Adrenal gland (tissue), 12 donors: ENCODE measurements around the gene TTC27. TPM values are rescaled to one million over a fixed set of nuclear protein-coding genes. Genes with fewer than 3 reads are reported as not detected.

Experiments used
- DNase-seq, 7 donors: peaks; one replicate each; pipeline ENCODE4 v3.0.0-alpha.2; 2019 to 2020
- H3K27ac ChIP-seq, 5 donors: fragments of 200-600 bp; sonication (generic) in 4 of 5; 1 replicate in 3 of 5; 2 replicates in 2 of 5; pipeline versions ENCODE4 v1.5.1 to v1.8.0; 2016 to 2020; ENCODE audit warnings: mild to moderate bottlenecking in 1 of 5
- H3K27me3 ChIP-seq: fragments of 200-600 bp; 2 replicates; pipeline ENCODE4 v1.8.0; 2021
- H3K36me3 ChIP-seq, 2 donors: fragments of 200-600 bp; replicated peaks in 1 of 2; 1 replicate in 1 of 2; 2 replicates in 1 of 2; pipeline versions ENCODE4 v1.5.1 to v1.8.0; 2018 to 2022
- H3K4me1 ChIP-seq, 2 donors: fragments of 200-600 bp; replicated peaks in 1 of 2; 1 replicate in 1 of 2; 2 replicates in 1 of 2; pipeline versions ENCODE4 v1.5.1 to v1.8.0; 2018 to 2021
- H3K4me3 ChIP-seq, 4 donors: fragments of 200-600 bp; sonication (generic) in 3 of 4; one replicate each; pipeline ENCODE4 v1.5.1; 2016 to 2018
- H3K9me3 ChIP-seq, 3 donors: fragments of 200-600 bp; sonication (generic) in 1 of 3; replicated peaks in 1 of 3; 1 replicate in 2 of 3; 2 replicates in 1 of 3; pipeline versions ENCODE4 v1.5.1 to v1.8.0; 2016 to 2021
- POLR2A ChIP-seq, 2 donors: fragments of 450-650 bp; IDR thresholded peaks; one replicate each; pipeline ENCODE4 v1.6.1; 2017; ENCODE audit warnings: antibody characterized with exemption in 2 of 2, mild to moderate bottlenecking in 2 of 2, moderate library complexity in 1 of 2
- WGBS, 4 donors: extraction: QIAGEN DNeasy Blood & Tissue Kit in 2 of 4; methylation state at CpG; one replicate each; pipeline versions ENCODE4 v1.1.5 to v1.1.7; 2013 to 2017; 5-methylcytosine and 5-hydroxymethylcytosine counted together
- intact Hi-C, 2 donors: fragments of 100-400 bp; cut with DNase I; formaldehyde crosslinking; loops; one replicate each; pipeline versions ENCODE4 v1.14.1 to v1.15.0; 2022 to 2023
- polyA plus RNA-seq, 3 donors: library from polyadenylated mRNA; stranded (reverse); fragments of 200-250 nt in 2 of 3; fragments of 350-450 nt in 1 of 3; fragmentation: Illumina TruSeq in 1 of 3; extraction: RNeasy Lipid Tissue Mini Kit (QIAGEN cat#74804) in 1 of 3; gene quantifications; one replicate each; pipeline ENCODE4 v1.2.3, GENCODE V29; 2013 to 2014
- total RNA-seq, 9 donors: library from RNA; depleted of rRNA in 4 of 9; stranded (reverse); fragments of >200 nt in 4 of 9; fragments of 120-200 nt in 1 of 9; fragmentation: NEBNext Ultra II Directional in 1 of 9; extraction: Animal tissue kit (Norgen Biotek cat#: 25700) in 1 of 9; gene quantifications; one replicate each; pipeline versions ENCODE4 v1.1.0 to v1.2.4, GENCODE V29; 2013 to 2023
- TF ChIP-seq, protein P1 (sequence below), 6 experiments: fragments of 450-650 bp in 4 of 6; fragments of 200-600 bp in 2 of 6; sonication (generic) in 1 of 6; IDR thresholded peaks; 1 replicate in 5 of 6; 2 replicates in 1 of 6; pipeline versions ENCODE4 v1.5.1 to v1.8.0; 2016 to 2021; ENCODE audit warnings: antibody characterized with exemption in 6 of 6, mild to moderate bottlenecking in 2 of 6, moderate library complexity in 1 of 6
- donor health status: healthy with polysubstance abuse.
- donor health status: Bipolar disorder and iron deficiency.
- donor health status: DM: yes; HTN: yes; CAD: no.
- donor health status: DM: no; HTN: no; CAD: no.
- donor health status: DM: no; HTN: no; CAD: no.
- donor health status: DM: yes; HTN: yes; CAD: no.

The TTC27 gene
- total and polyA plus RNA-seq, 12 donors, result 5.7 to 31.1 (median 19.8) TPM

DNA sequence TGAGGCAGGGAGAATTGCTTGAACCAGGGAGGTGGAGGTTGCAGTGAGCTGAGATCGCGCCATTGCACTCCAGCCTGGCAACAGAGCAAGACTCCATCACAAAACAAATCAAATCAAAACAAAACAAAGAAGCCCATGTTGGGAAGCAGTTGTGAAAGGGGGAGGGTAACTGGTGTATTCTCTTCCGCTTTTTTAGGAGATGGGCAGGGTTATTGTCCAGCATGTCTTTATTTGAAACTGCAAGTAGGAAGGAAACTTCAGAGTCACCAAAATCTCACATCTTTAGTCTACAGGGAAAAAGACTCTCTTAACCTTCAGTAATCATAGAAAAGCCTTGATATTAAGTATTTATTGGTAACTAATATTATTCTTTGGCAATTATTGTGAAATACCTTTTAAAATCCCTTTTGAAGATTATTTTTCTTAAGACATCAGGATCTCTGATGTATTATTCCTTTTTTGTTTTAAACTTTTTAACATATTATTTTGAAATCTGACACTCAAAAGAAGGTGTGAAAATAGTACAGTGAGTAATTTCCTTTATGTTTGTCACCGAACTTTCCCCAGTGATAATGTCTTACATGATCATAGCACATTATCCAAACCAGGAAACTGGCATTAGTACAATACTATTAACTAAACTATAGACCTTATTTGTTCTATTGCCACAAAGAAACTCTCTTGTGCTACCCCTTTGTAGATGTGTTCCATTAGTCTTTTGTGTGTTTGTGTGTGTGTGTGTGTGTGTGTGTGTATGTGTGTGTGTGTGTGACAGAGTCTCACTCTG is 234.6 kb downstream of the TTC27 start:
- 86 to 96% (median 92%) methylated on average over 4 of the region's 4 CpGs for WGBS, 4 donors
- Histone ChIP-seq H3K27ac (no peak overlapping the region), H3K9me3 (no peaks in the 10 kb centered on the region), H3K36me3 (no peaks in the 10 kb centered on the region), H3K4me3 (no peak overlapping the region), H3K27me3 (no peaks in the 10 kb centered on the region), H3K4me1 (no peaks in the 10 kb centered on the region)
- no peak for TF ChIP-seq POLR2A (IDR thresholded peaks at IDR 0.05)
- TF ChIP-seq, protein P1, sequence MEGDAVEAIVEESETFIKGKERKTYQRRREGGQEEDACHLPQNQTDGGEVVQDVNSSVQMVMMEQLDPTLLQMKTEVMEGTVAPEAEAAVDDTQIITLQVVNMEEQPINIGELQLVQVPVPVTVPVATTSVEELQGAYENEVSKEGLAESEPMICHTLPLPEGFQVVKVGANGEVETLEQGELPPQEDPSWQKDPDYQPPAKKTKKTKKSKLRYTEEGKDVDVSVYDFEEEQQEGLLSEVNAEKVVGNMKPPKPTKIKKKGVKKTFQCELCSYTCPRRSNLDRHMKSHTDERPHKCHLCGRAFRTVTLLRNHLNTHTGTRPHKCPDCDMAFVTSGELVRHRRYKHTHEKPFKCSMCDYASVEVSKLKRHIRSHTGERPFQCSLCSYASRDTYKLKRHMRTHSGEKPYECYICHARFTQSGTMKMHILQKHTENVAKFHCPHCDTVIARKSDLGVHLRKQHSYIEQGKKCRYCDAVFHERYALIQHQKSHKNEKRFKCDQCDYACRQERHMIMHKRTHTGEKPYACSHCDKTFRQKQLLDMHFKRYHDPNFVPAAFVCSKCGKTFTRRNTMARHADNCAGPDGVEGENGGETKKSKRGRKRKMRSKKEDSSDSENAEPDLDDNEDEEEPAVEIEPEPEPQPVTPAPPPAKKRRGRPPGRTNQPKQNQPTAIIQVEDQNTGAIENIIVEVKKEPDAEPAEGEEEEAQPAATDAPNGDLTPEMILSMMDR (IDR thresholded peaks at IDR 0.05), result no peak
- no peak for DNase-seq
- intact Hi-C loops, result no loop called here

- 86 to 95% (median 91%) methylated on average over 2 of the region's 2 CpGs for WGBS, 4 donors
- intact Hi-C loops, result no loop called here
- H3K4me1 ChIP-seq, result no peaks in the 10 kb centered on the region
- no peak for DNase-seq
- H3K9me3 ChIP-seq, result no peaks in the 10 kb centered on the region
- no peak overlapping the region for H3K4me3 ChIP-seq
- no peak overlapping the region for H3K27ac ChIP-seq
- no peaks in the 10 kb centered on the region for H3K36me3 ChIP-seq
- no peaks in the 10 kb centered on the region for H3K27me3 ChIP-seq
- TF ChIP-seq POLR2A (IDR thresholded peaks at IDR 0.05), result no peak
- TF ChIP-seq, protein P1 (IDR thresholded peaks at IDR 0.05), result no peak
Measured at GRCh38 chr2:32863326-32863725, 235.5 kb downstream of the TTC27 start.

DNA sequence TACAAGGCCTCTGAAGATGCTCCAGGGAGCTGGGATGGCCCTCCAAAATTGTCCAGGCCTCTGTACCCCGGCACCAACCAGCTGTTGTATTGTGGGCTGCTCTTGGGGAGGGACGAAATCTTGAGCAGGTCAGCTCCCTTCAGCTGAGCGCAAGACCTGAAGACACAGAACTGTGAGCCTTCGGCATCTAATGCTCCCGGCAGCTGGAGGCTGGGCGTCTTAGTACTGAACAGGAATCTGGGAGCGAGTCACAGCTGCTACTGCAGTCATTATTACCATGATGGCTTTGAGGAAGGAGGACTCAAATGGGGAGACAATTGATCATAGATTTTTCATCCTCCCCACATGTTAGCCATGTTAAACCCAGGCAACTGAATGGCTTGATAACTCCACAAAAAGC is 236.0 kb downstream of the TTC27 start:
- no peak for TF ChIP-seq POLR2A (IDR thresholded peaks at IDR 0.05)
- TF ChIP-seq, protein P1 (IDR thresholded peaks at IDR 0.05), result no peak
- H3K27me3 ChIP-seq, result no peaks in the 10 kb centered on the region
- DNase-seq, result no peak
- 94 to 100% (median 97%) methylated on average over 5 to 7 of the region's 7 CpGs for WGBS, 4 donors
- no peaks in the 10 kb centered on the region for H3K4me1 ChIP-seq
- no peak overlapping the region for H3K27ac ChIP-seq
- H3K36me3 ChIP-seq, result no peaks in the 10 kb centered on the region
- intact Hi-C loops, result no loop called here
- no peaks in the 10 kb centered on the region for H3K9me3 ChIP-seq
- H3K4me3 ChIP-seq, result no peak overlapping the region

DNA sequence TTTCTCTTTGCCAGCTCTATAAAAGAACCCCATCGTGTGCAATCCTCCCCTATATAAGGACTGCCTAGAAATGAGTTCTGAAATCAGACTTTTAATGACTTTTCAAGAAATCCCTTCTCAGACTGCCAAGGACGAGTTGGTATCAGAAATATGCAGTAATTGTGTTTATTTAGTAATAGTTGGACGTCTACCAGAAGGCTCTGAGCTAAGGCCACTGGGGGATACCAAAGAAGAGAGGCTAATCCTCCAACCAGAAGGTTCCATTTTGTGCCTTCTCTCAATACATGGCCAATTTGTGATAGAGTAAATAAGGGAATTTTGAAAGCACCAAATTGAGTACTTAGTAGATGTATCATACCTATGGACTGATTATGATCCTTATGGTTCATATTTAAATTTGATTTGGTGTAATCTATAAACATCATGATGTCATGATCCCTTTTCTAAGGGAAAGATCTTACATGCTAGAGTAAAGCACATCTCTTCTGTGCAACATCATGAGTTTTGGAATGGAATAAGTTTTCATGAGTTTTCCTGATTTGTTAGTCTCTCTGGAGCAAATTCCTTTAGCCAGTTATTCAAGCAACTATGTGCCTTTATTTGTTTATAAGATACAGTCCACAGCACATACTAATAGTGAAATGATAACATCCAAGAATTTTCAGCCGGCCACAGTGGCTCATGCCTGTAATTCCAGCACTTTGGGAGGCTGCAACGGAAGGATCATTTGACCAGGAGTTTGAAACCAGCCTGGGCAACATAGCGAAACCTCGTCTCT is 236.7 kb downstream of the TTC27 start:
- Histone ChIP-seq H3K4me3 (no peak overlapping the region), H3K4me1 (no peaks in the 10 kb centered on the region), H3K27me3 (no peaks in the 10 kb centered on the region), H3K36me3 (no peaks in the 10 kb centered on the region), H3K9me3 (no peaks in the 10 kb centered on the region), H3K27ac (no peak overlapping the region)
- WGBS, 4 donors, result 59 to 63% (median 60%) methylated on average over 7 of the region's 7 CpGs
- DNase-seq, result no peak
- intact Hi-C loops, result no loop called here
- TF ChIP-seq, protein P1 (IDR thresholded peaks at IDR 0.05), result no peak
- no peak for TF ChIP-seq POLR2A (IDR thresholded peaks at IDR 0.05)
